Kidney epithelial cell (primary cell): Measurements from ENCODE around the gene STRADB. TPM values are rescaled to one million over a fixed set of nuclear protein-coding genes. Genes with fewer than 3 reads are reported as not detected.
"Not testable (repeated sequence)": the region's sequence is repeated elsewhere in the genome, so short reads cannot be mapped to it uniquely, and the experiment has no call there.

Experiments used
- DNase-seq: peaks from one replicate; pipeline ENCODE4 v3.0.0-alpha.2; 2010; ENCODE audit warnings: low read depth
- H3K27me3 ChIP-seq: 2 replicates; pipeline ENCODE4 v1.6.0; 2011; ENCODE audit warnings: low read length; ENCODE audit not compliant: control insufficient read depth, insufficient read depth
- H3K36me3 ChIP-seq: 2 replicates; pipeline ENCODE4 v1.5.1; 2011; ENCODE audit warnings: low read length; ENCODE audit not compliant: control insufficient read depth, insufficient read depth
- H3K4me3 ChIP-seq: 2 replicates; pipeline ENCODE4 v1.5.1; 2011; ENCODE audit warnings: low read depth, mild to moderate bottlenecking, control low read depth, low read length
- total RNA-seq: library from RNA; depleted of rRNA; stranded (reverse); fragments of >200 nt; gene quantifications from 2 replicates; pipeline ENCODE4 v1.2.3, GENCODE V29; 2015
- TF ChIP-seq, protein P1 (sequence below): IDR thresholded peaks from 2 replicates; pipeline ENCODE4 v1.5.1; 2011; ENCODE audit warnings: mild to moderate bottlenecking, moderate library complexity, low read length, control low read depth, inconsistent platforms; ENCODE audit not compliant: insufficient read depth, poor library complexity, severe bottlenecking

Gene STRADB
- total RNA-seq, 1 donor from 2014 or later: 38.3 TPM

DNA sequence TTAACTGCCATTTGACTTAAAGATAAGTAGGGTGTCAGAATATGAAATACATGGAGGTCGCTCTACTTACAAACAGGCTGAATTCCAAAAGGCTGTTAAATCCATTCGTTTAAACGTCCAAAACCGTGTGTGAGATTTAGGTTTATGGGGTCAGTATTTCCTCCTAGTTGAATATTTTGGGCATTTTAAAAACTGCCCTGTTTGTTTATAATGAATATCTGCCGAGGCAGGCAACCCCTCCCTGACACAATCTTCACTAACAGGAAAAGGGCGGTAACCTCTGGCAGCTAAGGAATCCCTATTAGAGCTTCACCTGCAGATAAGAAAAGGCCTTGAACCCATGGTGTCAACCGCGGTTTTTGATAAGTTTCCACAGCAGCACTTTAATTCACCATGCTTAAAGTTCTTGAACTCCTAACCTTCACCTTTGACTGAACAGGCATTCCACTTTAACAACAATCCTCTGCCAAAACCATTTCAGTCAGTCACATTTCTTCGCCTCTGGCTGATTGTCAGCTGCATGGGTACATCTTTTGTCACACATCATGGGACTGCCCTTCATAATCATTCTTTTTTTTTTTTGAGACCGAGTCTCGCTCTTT, 18.0 kb upstream of the STRADB start:
- Histone ChIP-seq H3K4me3 (no peak overlapping the region), H3K36me3 (no peaks in the 10 kb centered on the region), H3K27me3 (no peaks in the 10 kb centered on the region)
- DNase-seq: no peak
- TF ChIP-seq, protein P1, sequence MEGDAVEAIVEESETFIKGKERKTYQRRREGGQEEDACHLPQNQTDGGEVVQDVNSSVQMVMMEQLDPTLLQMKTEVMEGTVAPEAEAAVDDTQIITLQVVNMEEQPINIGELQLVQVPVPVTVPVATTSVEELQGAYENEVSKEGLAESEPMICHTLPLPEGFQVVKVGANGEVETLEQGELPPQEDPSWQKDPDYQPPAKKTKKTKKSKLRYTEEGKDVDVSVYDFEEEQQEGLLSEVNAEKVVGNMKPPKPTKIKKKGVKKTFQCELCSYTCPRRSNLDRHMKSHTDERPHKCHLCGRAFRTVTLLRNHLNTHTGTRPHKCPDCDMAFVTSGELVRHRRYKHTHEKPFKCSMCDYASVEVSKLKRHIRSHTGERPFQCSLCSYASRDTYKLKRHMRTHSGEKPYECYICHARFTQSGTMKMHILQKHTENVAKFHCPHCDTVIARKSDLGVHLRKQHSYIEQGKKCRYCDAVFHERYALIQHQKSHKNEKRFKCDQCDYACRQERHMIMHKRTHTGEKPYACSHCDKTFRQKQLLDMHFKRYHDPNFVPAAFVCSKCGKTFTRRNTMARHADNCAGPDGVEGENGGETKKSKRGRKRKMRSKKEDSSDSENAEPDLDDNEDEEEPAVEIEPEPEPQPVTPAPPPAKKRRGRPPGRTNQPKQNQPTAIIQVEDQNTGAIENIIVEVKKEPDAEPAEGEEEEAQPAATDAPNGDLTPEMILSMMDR: no peak

DNA sequence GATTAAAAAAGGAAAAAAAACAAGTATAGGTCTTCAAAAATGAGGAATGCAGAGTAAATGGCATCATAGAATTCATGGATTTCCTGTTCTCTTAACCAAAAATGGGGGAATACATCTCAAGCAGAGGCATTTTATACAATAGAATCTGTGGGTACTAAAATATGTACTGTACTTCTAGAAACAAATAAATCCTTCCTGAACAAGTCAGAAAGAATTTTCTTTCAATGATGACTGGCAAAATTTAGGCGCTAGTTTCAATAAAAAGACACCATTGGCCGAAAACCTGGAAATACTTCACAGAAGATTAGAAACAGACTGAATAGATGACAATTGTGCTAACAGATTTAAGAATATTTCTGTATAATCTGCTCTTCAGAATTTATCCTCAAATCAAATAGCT, 15.4 kb upstream of the STRADB start:
- Histone ChIP-seq H3K4me3 (no peak overlapping the region), H3K36me3 (no peaks in the 10 kb centered on the region), H3K27me3 (no peaks in the 10 kb centered on the region)
- TF ChIP-seq, protein P1: no peak
- DNase-seq: no peak

DNA sequence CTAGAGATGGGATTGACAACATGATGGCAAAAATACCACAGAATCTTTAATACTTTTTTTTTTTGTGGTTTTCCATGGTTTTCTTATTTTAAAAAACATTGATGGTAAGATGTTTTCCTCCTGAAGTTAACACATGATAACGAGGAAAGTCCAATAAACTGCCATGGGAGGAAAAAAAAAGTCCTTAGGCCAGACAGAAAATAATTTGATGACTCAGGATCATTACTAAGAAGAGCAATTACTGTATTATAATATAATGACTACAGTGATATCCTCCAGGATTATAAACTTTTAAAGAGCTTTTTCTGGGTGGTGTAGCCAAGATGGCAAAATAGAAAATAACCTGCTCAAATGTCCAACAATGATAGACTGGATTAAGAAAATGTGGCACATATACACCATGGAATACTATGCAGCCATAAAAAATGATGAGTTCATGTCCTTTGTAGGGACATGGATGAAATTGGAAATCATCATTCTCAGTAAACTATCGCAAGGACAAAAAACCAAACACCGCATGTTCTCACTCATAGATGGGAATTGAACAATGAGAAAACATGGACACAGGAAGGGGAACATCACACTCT, 12.1 kb upstream of the STRADB start:
- H3K27me3 ChIP-seq, H3K36me3 ChIP-seq, H3K4me3 ChIP-seq, DNase-seq: not testable (repeated sequence)

DNA sequence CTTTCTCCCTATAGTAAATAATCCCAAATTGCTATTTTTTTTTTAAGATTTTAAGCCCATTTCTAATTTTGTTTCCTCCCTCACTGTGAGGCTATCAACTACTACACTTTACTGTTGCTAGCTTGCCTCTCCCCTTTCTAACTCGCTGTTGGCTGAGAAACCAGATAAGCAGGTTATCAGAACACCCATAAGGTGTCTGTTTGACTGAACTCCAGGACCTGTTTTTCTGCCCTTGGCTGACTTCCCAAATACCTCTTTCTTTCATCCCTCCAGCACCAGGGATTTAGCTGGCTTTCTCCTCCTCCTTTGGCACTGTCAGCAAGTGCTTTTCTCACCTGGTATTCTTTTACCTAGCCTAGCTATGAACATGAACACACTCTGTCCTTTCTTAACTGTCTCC, 11.4 kb upstream of the STRADB start:
- TF ChIP-seq, protein P1: no peak
- H3K4me3 ChIP-seq: no peak overlapping the region
- no peak for DNase-seq
- no peaks in the 10 kb centered on the region for H3K27me3 ChIP-seq
- H3K36me3 ChIP-seq: no peaks in the 10 kb centered on the region

DNA sequence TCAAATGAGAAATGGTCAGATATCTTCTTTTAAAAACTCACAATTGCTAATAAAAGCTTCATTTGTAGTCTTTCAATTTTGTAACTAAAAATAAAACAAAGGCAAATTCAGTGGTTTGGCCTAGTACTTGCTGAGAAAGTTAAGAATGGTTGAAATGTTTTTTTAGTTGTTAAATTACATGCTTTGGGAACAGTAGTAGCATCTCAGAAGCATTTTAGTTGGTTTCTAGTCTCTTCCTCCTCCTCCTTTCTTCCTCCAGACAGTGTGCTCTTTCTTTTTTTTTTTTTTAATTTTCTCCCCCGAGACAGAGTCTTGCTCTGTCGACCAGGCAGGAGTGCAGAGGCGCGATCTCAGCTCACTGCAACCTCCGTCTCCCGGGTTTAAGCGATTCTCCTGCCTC, 10.1 kb upstream of the STRADB start:
- Histone ChIP-seq H3K36me3 (no peaks in the 10 kb centered on the region), H3K4me3 (no peak overlapping the region), H3K27me3 (no peaks in the 10 kb centered on the region)
- no peak for DNase-seq
- TF ChIP-seq, protein P1: no peak

DNA sequence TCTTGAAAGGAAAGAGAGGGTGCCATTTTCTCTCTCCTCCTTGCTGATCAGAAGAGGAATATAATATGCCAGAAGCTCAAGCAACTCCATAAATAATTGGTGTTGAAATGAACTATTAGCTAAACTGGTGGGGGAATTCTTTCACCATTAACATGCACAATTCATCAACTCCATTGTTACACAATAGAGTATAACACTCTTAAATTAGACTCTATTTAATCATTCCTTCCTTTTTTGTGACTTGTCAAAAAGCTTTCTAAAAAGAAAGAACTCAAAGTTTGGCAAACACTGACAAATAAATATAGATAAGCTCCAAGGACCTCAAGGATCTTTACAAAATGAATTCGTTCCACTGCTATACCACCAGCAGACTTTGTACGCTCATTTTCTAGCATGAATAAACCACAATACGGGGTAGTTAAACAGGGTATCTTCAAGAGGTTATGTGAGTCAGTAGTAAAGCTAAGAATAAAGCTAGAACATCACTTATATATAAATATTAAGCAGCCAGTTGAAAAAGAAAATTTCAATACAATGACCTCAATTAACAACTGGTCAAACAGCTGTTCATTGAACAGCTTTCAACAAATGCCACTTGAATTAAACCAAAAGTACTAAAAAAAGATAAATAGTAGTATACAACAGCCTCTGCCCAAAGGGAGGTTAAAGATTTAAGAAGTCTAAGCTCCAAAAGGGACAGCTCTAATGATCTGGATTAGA, 6.6 kb upstream of the STRADB start:
- Histone ChIP-seq H3K4me3 (no peak overlapping the region), H3K27me3 (no peaks in the 10 kb centered on the region), H3K36me3 (no peaks in the 10 kb centered on the region)
- no peak for DNase-seq
- TF ChIP-seq, protein P1: no peak
